Stimulated activated CD8-positive, alpha-beta memory T cell treated with anti-CD3 and anti-CD28 coated beads, Interleukin-2, amount 100 ng/mL, for 1 hour (primary cell): Measurements from ENCODE around the gene CLSTN3.

ENCODE experiments used
- DNase-seq, 2 donors: peaks; one replicate each; pipeline ENCODE4 v3.0.0-alpha.2; 2020; ENCODE audit warnings: low read depth in 2 of 2

The CLSTN3 gene

DNA sequence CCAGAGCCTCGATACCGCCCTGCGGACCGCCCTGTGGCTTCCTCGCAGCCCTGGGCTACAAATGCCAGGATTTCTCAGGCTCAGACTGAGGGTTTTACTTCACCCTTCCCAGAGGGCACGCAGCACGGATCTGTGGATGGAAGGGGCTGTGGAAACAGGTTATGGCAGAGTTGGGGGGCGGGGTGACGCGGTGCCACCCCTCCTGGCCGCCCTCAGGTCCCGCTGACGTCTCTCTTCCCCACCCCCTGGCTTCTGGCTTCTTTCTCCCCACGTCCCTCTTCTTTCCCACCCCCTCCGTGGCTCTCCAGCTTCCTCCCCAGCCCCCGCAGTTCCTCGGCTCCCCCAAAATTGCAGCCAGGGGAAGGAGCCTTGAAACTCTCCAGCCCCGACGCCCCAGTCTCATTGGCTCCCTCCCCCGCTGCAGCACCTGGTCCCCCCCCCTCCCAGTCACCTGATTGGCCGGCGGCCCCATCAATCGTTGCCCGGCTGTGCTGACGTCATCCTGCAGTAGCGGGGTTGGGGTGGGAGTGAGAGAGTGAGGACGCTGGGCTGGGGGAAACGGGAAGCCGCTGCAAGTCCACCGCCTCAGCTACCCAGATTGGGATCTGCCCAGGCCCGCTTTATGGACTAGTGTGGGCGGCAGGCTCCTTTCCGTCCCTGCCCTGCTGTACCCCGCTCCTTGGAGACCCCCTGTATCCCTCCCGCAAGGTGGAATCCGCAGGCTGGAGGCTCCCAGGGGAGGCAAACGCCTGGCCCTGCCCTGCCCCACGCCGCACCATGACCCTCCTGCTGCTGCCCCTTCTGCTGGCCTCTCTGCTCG lies at the start of gene CLSTN3:
TSS of gene CLSTN3 (plus strand) at position 500 of the 820 bp plus-strand sequence. CDS start at position 778, 278 bp downstream.
- DNase-seq, result peak; percentile 64 to 82

DNA sequence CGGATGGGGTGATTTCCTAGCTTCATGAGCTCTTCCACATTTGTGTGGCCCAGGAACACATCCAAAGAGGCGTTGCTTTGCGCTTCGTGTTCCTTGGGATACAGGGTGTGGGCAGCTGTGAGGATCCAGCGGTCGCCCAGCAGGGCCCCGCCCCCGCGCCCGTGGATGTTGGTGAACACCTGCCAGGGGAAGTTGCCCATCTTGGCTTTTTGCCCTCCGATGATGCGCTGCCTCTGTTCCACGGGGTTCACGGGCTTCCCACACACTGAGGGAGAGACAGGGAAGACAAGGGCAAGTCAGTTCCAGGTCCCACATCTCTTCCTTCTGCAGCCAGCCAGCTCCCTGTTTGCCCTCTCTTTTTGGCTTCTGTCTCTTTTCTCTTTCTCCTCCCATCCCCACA lies 49.1 kb upstream of the CLSTN3 start:
- no peak for DNase-seq

DNA sequence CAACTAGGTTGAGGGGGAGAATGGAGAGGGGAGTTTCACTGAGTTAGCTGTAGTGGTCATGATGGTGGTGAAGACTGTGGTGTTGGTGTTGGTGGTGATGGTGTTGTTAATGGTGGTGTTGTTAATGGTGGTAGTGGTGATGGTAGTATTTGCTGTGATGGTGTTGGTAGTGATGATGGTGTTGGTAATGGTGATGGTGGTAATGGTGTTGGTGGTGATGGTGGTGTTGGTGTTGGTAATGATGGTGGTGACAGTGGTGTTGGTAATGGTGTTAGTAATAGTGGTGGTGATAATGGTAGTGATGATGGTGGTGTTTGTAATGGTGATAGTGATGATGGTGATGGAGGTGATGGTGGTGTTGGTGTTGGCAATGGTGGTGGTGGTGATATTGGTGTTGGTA lies 47.0 kb upstream of the CLSTN3 start:
- DNase-seq, result no peak

DNA sequence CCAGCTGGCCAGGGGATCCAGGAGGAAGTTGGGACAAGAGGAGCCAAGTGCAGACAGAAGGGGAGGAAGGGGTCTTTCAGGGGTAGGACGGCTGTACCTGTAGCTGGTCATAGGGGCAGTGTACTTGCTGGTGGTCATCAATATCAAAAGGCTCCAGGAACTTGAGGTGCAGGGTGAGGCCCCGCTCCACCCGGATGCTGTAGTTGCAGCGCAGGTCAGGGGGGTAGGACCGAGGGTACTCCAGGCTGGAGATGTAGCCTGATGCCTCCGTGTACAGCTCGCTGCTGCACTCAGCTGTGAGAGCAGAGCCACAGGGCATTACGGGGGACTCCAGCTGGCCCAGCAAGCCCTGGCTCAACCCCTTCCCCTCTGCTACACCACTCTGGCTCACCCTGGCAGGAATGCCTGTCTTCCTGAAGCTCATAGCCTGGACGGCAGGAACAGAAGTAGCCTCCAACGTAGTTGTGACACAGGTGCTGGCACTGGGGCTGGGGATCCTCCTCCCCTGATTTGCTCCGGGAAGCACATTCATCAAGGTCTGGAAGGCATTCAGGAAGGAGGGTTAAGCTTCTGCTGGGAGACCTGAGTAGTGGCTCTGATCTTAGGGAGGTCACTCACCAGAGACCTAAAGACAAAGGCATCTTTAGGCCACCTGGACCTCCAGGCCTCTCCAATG lies 40.8 kb upstream of the CLSTN3 start:
- DNase-seq, result no peak

DNA sequence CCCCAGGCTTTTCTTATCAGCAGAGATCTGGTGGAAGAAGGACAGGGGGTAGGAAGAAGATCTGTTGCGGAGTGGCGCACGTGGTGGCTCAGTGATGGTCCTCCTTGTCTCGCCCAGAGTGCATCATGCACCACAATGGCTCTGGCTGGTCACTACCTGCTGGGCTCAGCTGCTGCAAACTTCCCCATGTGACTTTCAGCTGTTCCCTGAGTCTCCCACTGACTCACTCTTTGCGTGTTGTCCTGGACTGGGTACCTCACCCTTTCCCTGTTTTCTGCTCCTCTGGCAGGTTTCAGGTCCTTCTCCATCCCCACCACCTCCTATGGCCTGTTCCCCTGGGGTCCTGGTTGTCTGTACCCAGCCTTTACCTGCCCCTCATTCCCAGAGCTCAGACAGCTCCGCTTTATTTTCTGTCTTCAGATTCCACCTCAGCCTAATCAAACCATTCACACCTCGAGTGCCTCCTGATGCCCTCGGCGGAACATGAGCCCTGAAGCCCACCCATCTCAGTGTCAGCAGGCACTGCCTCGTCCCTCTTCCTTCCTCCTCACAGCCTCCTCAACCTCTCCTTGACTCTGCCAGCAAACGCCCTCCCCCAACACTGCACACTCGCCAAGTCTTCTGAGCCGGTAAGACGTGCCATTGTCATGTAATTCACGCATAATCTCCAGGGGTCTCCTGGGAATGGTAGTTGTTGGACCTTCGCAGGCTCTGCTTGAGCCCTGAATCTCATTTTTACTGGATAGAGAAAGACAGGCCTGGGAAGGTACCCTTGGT lies 39.8 kb upstream of the CLSTN3 start:
- DNase-seq, result no peak

DNA sequence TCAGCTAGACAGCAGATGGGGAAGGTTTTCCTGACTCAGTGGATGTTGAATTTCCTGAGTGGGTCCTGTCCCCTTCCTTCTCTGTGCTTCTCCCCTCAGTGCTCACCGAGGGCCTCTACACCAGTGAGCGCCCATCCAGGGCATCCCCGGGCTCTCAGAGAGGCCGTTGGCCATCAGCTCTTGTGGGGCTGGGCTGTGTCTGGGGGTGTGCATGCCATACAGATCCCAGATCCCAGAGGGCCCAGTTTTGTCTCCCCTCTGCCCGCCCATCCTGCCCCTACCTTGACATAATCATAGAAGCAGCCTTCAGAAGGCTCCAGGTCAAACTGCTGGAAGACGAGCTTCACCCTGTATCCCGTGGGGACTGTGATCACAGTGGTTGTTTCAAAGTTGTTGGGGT lies 39.0 kb upstream of the CLSTN3 start:
- no peak for DNase-seq

DNA sequence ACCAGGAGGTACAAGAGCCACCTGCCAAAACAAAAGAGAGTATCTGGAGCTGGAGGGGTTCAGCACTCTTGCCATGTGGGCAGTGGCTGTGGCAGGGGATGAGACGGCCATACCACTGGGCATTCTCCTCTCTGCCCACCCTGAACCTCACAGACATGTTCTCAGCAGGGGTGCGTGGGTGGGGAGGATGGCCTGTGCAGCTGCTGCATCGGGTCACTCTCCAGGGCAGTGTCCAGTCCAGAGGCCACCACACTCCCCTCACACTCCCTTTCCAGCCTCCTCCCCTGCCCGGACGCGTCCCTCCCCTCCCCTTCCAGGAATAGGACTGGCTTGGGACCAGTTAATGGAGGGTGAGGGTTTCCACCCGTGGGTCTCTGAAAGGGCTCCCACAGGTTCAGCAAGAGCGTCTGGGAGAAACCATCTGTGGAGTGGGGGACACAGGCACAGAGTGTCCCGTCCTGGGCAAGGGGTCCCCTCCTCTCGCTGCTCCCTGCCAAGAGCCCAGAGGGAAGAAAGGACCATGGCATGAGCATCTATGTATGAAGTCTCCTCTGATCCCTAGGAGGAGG lies 38.4 kb upstream of the CLSTN3 start:
- DNase-seq, result no peak

DNA sequence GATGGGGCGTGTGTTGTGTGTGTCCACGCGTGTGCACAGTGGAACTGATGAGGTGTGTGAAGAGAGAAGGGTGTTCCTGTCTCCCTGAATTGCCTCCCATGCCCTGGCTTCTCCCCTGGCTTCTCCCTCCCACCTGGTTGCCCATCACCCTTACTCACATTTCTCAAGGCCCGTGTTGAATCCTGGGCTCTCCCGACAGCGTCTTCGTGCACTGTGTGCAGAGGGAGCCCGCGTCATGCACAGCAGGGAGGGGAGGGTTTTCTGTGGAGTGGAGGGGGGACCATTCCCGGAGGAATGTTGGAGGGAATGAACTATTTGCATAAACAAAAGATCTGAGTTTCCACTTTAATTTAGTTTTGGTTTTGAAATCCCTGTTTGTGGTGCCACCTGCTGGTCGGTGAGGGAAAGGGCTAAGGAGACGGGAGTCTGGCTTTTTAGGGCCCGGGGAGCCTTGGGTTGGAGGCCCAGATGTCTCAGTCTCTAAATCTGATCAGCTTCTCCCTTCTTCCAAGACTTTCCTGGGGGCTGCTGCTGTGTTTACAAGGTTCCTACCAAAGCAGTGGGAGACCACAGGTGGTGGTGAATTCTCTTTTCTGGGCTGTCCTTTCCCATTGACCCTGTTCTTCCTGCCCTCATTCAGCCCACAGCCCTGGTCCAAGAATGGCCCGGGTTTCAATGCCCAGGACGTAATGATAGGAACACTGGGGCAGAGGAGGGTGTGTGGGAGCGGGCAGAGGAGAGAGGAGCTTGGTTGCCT lies 37.8 kb upstream of the CLSTN3 start, which contains the start of gene C1R:
TSS of gene C1R (minus strand) at position 217 of the 757 bp plus-strand sequence. CDS start at position 160, 57 bp downstream.
- peak; percentile 37 to 57 for DNase-seq

DNA sequence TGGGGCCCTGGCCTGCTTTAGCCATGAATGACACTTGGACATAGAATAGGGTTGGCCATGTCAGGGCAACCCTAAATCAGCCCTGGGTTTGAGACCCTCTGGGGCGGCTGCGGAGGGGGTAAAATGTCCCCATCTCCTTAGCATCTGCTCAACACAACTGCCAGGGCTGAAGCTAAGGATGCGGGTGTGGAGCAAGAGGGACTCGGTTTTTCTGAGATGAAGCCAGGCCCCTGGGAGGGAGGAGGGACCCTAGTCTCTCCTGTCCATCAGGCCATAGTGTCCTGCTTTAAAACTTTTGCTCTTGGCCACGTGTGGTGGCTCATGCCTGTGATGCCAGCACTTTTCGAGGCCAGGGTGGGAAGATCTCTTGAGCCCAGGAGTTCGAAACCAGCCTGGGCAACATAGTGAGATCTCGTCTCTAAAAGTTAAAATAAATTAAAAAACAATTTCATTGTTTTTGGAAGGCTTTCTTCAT lies 37.1 kb upstream of the CLSTN3 start:
- DNase-seq, result no peak

DNA sequence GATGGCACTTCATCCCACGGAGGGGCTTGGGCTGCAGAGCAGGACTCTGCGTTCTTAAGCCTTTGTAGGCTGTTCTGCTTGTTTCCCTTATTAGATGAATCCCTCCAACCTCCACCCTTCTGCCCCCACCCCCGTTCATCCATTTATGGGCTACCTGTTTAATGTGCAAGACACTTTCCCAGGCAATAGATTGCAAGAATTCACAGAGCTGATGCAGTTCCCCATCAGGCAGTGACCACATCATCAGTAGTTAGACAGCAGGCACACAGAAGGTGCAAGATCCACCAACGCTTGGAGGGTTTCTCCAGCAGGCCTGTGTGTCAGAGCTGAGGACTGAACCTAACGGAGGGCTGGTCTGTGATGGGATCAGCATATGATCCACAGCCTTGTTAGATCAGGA lies 36.7 kb upstream of the CLSTN3 start:
- DNase-seq, result no peak

DNA sequence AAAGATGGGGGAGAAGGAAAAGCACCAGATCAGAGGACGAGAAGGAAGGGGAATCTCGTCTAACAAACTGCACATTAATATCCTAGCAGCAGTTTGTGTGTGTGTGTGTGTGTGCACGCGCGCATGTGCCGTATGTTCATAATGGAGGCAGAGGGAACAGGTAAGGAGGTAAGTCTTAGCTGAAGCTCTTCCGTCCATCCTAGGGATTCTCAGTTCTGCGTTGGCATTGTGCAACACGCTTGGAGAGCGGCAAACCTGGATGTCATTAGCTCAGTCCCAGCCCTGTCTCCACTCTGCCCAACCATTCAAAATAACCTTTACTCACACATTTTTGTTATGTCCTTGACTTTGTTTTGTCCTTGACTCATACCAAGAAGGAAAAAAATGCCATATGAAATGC lies 36.3 kb upstream of the CLSTN3 start:
- DNase-seq, result no peak

DNA sequence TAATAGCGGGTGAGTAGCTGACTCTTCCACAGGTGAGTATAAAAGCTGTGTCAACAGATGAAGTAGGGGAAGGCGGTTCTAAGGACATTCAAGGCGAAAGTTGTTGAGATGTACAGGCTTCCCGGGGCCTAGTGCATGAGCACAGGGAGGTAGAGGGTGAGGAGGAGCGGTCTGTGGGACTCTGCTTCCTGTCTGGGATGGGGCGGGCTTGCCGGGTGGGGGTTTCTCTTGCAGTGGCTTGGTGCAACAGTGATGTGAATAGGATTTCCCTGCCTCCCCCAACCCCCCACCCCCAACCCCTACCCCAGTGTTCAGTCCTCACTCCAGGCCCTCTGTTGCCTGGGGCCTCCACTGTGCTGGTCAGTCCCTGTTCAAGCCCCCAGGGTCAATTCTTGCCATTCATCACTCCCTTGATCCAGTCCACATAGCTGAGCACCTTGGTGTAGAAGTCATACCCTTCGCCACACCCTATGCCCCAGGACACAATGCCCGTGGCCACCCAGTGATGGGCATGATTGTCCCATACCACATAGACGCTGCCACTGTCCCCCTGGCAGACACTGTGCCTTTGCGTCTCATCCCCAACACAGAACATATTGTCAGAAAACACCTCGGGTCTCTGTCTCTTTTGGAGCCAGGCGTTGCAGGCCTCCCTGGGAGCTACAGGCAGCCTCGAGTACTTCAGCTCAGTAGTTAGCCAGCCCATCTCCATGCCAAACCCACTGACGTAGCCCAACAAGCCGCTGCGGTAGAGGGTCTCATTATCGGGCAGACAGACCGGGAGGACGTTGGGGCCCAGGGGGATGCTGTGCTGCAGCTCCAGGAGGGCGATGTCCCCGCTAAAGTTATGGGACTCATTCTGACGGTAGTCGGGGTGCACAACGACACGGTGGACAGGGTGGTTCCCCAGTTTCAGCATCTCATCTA lies 33.9 kb upstream of the CLSTN3 start:
- DNase-seq, result no peak

DNA sequence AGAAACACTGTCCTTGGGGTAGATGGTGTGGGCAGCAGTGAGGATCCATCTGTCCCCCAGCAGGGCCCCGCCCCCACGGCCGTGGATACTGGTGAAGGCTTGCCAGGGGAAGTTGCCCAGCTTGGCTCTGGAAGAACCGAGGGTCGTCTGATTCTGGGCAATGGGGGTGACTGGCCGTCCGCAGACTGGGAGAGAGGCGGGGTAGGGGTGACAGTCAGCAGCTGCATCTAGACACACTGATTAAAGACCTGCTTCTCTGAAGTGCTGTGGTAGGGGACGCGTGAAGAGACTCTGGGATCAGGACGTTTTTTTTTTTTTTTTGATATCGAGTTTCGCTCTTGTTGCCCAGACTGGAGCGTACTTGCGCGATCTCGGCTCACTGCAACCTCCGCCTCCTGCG lies 33.2 kb upstream of the CLSTN3 start:
- DNase-seq, result no peak

DNA sequence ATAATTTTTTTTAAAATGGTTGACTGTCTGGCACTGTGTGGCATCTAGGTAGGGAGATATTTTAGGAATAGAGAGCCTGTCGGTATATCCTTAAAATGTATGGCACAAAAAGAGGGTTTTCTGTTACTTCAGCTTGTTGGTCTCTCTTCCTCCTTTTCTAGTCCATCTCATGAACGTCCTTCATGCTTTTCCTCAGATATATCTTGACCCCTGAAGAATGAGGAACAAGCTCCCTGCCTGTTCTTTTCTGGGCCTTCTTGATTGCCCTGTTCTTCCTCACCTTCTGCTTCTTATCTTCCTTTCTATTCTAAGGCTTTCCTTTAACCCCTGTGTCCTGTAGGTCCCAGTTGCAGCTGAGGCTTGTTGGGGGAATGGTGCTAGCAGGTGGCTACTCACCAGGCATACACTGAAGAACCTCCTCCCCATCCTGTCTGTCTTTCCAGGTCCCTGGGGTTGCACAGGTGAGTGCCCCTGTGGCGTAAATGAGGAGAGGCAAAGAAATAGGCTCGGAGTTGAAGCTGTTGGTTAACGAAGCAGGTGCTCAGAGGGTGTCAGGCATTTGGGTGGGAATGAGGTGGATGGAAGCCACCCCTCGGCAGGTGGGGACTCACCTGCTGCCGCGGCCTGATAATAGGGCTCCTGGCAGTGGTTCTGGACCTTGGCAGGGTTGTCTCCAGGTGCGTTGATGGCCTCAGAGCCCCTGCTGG lies 30.7 kb upstream of the CLSTN3 start:
- no peak for DNase-seq

DNA sequence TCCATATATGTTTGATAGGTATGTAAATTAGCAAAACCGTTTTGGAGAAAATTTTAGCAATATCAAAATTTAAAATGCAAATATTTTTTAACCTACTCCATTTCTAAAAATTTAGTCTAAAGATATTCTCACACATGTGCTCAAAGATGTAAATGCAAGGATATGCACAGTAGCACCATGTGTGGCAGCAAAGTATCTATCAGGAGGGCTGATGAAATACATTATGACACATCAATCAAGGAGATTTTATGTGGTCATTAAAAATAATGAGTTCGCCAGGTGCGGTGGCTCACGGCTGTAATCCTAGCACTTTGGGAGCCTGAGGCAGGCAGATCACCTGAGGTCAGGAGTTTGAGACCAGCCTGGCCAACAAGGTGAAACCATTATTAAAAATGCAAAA lies 29.9 kb upstream of the CLSTN3 start:
- DNase-seq, result no peak

DNA sequence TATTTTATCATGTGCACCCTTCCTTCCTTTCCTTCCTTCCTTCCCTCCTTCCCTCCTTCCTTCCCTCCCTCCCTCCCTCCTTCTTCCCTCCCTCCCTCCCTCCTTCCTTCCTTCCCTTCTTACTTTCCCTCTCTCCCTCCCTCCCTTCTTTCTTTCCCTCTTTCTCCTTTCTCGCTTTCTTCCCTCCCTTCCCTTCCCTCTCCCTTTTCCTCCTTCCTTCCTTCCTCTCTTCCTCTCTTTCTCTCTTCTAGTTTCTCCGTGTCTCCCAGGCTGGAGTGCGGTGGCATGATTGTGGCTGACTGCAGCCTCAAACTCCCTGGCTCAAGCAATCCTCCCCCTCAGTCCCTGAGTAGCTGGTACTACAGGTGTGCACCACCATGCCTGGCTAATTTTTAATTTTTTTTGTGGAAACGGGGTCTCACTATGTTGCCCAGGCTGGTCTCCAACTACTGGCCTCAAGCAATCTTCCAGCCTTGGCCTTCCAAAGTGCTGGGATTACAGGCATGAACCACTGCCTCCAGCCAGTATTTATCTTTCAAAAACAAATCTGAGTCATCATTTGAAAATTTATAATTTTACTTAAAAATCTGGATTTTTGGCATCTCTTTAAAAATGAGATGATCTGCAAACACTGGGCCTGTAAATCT lies 29.0 kb upstream of the CLSTN3 start:
- DNase-seq, result no peak

DNA sequence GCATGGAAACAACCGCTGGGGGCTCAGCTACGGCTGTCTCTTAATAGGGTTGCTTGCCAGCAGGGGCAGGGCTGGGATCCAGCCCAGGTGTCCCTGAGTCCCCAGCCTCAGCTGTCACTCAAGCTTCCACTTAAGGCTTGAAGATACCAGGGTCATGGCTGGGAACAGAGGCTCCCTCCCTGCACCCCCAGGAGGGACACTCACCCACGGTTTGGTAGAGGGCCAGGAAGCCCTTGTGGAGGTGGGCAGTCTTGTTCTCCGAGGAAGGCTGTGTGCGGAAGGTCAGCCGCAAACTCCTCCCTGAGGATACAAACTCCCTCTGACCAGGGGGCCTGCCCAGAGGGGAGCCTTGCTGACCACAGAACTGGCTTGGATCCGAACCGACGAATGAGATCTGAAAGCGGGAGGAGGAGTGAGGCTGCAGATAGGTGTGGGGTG lies 28.5 kb upstream of the CLSTN3 start:
- DNase-seq, result no peak

DNA sequence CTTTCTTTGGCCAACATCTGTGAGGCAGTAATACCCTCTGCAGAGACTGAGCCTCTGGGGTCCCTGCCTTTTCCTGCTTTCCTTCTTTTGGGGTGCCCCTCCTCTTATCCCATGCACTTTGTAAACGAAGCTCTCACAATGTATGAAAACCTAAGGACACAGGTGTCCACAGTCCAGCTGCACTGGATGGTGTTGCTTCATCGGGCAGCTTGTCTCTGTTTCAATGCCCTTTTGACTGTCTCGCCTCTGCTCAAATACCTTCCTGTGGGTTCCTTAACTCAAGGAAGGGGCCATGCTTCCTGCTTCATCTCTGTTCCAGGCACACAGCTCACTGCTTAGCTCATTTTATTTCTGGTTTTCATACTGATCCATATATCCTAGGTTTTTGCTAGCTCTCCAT lies 27.6 kb upstream of the CLSTN3 start:
- no peak for DNase-seq
